HG02642 (cell line): ENCODE results near the gene TNFRSF1B.
A peak's percentile ranks its signal among the peaks of the same experiment; 100 is the strongest.
"Not testable (repeated sequence)": the region's sequence is repeated elsewhere in the genome, so short reads cannot be mapped to it uniquely, and the experiment has no call there.

Experiments
- ATAC-seq: cut with Tn5 transposase; IDR thresholded peaks from one replicate; pipeline ENCODE4 v1.9.1; 2021; ENCODE audit warnings: mild to moderate bottlenecking; ENCODE audit not compliant: unreplicated experiment, poor library complexity

The TNFRSF1B gene

DNA sequence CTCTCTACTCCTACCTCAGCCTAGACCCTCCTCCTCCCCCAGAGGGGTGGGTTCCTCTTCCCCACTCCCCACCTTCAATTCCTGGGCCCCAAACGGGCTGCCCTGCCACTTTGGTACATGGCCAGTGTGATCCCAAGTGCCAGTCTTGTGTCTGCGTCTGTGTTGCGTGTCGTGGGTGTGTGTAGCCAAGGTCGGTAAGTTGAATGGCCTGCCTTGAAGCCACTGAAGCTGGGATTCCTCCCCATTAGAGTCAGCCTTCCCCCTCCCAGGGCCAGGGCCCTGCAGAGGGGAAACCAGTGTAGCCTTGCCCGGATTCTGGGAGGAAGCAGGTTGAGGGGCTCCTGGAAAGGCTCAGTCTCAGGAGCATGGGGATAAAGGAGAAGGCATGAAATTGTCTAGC is 41.5 kb downstream of the TNFRSF1B start:
- ATAC-seq: no peak

- ATAC-seq: no peak
These were observed 42.1 kb downstream of the TNFRSF1B start for GRCh38 chr1:12208764-12209494.

GRCh38 chr1:12209495-12209832 is 42.7 kb downstream of the TNFRSF1B start:
- ATAC-seq: no peak

- ATAC-seq: no peak
These were observed 48.5 kb downstream of the TNFRSF1B start for GRCh38 chr1:12215118-12215961.

GRCh38 chr1:12219800-12220199 is 53.0 kb downstream of the TNFRSF1B start:
- ATAC-seq: no peak

GRCh38 chr1:12220890-12221289 is 54.1 kb downstream of the TNFRSF1B start:
- ATAC-seq: no peak

GRCh38 chr1:12222700-12223099 is 55.9 kb downstream of the TNFRSF1B start:
- ATAC-seq: not testable (repeated sequence)

DNA sequence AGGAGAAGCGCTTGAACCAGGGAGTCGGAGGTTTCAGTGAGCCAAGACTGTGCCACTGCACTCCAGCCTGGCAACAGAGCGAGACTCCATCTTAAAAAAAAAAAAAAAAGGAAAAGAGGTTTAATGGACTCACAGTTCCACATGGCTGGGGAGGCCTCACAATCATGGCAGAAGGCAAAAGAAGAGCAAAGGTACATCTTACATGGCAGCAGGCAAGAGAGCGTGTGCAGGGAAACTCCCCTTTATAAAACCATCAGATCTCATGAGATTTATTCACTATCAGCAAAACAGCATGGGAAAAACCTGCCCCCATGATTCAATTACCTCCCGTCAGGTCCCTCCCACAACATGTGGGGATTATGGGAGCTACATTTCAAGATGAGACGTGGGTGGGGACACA is 57.3 kb downstream of the TNFRSF1B start:
- not testable (repeated sequence) for ATAC-seq

DNA sequence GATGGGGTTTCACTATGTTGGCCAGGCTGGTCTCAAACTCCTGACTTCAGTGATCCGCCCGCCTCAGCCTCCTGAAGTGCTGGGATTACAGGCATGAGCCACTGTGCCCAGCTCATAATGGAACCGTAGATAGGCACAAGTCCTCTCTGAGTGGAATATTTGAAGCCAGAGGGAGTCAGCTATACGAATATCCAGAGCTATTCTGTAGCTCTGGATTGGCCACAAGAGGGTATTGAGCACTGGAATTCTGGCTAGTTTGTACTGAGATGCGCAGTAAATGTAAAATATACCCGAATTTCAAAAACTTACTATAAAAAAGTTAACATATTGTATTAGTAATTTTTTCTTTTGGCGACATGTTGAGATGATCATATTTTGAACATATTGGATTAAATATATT is 62.2 kb downstream of the TNFRSF1B start:
- no peak for ATAC-seq

- ATAC-seq: no peak
These were observed 62.6 kb downstream of the TNFRSF1B start for GRCh38 chr1:12229386-12229834.

- peak; percentile 81 for ATAC-seq
These were observed 63.2 kb downstream of the TNFRSF1B start, which contains the start of gene VPS13D for GRCh38 chr1:12229835-12230548. Gene VPS13D (plus strand): TSS chr1:12230030. CDS start chr1:12234267, 4,237 bp downstream.

GRCh38 chr1:12230549-12231275 is 63.9 kb downstream of the TNFRSF1B start:
- peak; percentile 26 for ATAC-seq

GRCh38 chr1:12231276-12231595 is 64.4 kb downstream of the TNFRSF1B start:
- no peak for ATAC-seq

GRCh38 chr1:12232221-12232620 is 65.4 kb downstream of the TNFRSF1B start:
- no peak for ATAC-seq

DNA sequence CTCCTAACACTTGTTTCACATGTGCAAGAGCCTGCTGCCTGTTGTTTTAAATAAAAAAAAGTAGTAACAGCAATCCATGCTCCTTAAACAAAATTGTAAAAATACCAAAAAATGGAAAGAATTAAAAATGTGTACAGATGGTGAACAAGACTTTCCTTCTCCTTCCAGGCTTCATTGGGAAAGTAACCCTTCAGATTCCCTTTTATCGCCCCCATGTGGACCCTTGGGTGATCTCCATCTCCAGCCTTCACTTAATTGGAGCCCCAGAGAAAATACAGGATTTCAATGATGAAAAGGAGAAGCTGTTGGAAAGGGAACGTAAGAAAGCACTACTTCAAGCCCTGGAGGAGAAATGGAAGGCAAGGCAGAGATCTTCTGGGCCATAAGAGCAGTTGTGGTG is 77.3 kb downstream of the TNFRSF1B start:
- no peak for ATAC-seq

- no peak for ATAC-seq
These were observed 77.8 kb downstream of the TNFRSF1B start for GRCh38 chr1:12244585-12244984.

DNA sequence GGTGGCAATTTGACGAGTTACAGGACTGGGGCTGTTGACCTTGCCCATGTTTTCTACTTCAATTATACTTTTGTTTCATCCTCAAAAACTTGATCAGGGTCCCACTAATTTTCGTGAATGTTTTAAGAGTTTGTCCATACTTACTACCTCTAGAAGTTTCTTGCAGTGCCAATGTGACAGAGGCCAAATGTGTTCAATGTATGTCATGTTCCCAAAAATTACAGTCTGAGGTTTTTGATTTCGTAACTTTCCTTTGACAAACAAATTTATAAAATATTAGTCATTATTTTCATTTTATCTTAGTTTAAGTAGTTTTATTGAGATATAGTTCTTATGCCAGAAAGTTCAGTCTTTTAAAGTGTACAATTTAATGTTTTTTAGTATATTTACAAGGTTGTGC is 78.3 kb downstream of the TNFRSF1B start:
- ATAC-seq: no peak

- ATAC-seq: no peak
These were observed 78.9 kb downstream of the TNFRSF1B start for GRCh38 chr1:12245733-12246132.

DNA sequence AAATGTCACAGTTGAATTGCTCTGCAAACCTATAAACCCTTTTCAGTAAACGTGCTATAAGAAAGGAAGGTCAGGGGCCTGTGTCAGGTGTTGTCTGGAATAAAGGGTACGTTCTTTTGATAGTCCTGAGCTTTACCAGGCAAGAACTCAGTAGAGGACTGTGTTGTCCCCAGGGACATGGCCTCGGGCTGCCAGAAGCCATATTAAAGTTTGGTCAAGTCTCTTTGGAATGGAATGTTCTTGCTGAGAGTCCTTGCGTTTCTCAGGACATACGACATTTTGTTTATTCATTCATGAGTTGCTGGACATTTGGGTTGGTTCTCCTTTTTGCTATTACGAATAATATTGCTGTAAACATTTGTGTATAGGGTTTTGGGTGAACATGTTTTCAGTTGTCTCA is 79.8 kb downstream of the TNFRSF1B start:
- ATAC-seq: no peak

- no peak for ATAC-seq
These were observed 82.4 kb downstream of the TNFRSF1B start for GRCh38 chr1:12249181-12249580.
